HG02623 (cell line): ENCODE data around the gene IL9.
"Not testable (repeated sequence)": the region's sequence is repeated elsewhere in the genome, so short reads cannot be mapped to it uniquely, and the experiment has no call there.

Source experiments
- ATAC-seq: cut with Tn5 transposase; IDR thresholded peaks from one replicate; pipeline ENCODE4 v1.9.1; 2021; ENCODE audit warnings: moderate library complexity; ENCODE audit not compliant: unreplicated experiment

The IL9 gene

GRCh38 chr5:135869276-135869675, 26.4 kb downstream of the IL9 start:
- ATAC-seq = no peak

GRCh38 chr5:135868681-135869080, 27.0 kb downstream of the IL9 start:
- ATAC-seq = no peak

GRCh38 chr5:135867599-135867998, 28.0 kb downstream of the IL9 start:
- ATAC-seq = no peak

- ATAC-seq = no peak
Observed at GRCh38 chr5:135866016-135866415, 29.6 kb downstream of the IL9 start.

- ATAC-seq = no peak
Observed at GRCh38 chr5:135864503-135865435, 30.9 kb downstream of the IL9 start.

GRCh38 chr5:135862744-135863143, 32.9 kb downstream of the IL9 start:
- no peak for ATAC-seq

GRCh38 chr5:135862086-135862485, 33.6 kb downstream of the IL9 start:
- ATAC-seq = no peak

- no peak for ATAC-seq
Observed at GRCh38 chr5:135861641-135862040, 34.0 kb downstream of the IL9 start.

GRCh38 chr5:135859641-135860040, 36.0 kb downstream of the IL9 start:
- no peak for ATAC-seq

GRCh38 chr5:135859186-135859585, 36.5 kb downstream of the IL9 start:
- not testable (repeated sequence) for ATAC-seq

GRCh38 chr5:135857630-135858311, 37.9 kb downstream of the IL9 start:
- ATAC-seq = no peak

- no peak for ATAC-seq
Observed at GRCh38 chr5:135851915-135852845, 43.5 kb downstream of the IL9 start.

- ATAC-seq = no peak
Observed at GRCh38 chr5:135851186-135851914, 44.3 kb downstream of the IL9 start.

GRCh38 chr5:135850671-135851070, 45.0 kb downstream of the IL9 start:
- no peak for ATAC-seq

GRCh38 chr5:135850231-135850630, 45.4 kb downstream of the IL9 start:
- ATAC-seq = no peak

- ATAC-seq = no peak
Observed at GRCh38 chr5:135847976-135848375, 47.7 kb downstream of the IL9 start.

- no peak for ATAC-seq
Observed at GRCh38 chr5:135846311-135846710, 49.3 kb downstream of the IL9 start.

GRCh38 chr5:135843571-135844337, 51.9 kb downstream of the IL9 start:
- ATAC-seq = no peak

- no peak for ATAC-seq
Observed at GRCh38 chr5:135842737-135843136, 52.9 kb downstream of the IL9 start.
